ENCODE data around the gene SCLY. TPM values are rescaled to one million over a fixed set of nuclear protein-coding genes. Genes with fewer than 3 reads are reported as not detected.

Gene SCLY
- total and polyA plus RNA-seq, 2 of the 8 experiments (the other 6 are each of a cell fraction or from before 2014, with no cell fraction given), result 79.0 to 79.5 TPM

GRCh38 chr2:238107525-238108422 lies 47.0 kb downstream of the SCLY start:
- FAIRE-seq (no peak), DNase-seq (ENCODE audit: low read depth in 1 of 2, low spot score in 2 of 2) (peak in 1 of 2 experiments; percentile 52)
- WGBS, 2 experiments (ENCODE audit: extremely low coverage in 1 of 2, insufficient coverage in 1 of 2, insufficient read length in 1 of 2, insufficient replicate concordance in 2 of 2, low coverage in 1 of 2, low lambda C conversion rate in 2 of 2, missing lambda C conversion rate in 1 of 2), result 94% methylated on average over 28 of the region's 28 CpGs; no CpG with 5 or more reads in 1 of the 2 experiments
- ChIA-PET POLR2A (ENCODE audit: partially characterized antibody) (interaction anchor here (0.8 to 2.3 kb wide), 6 partner anchors 8 to 205 kb away, joined by 3 to 23 read pairs (median 4); partner anchors contain the start of genes ESPNL and SCLY), CTCF (ENCODE audit: partially characterized antibody) (interaction anchor here (1.0 to 5.0 kb wide), 7 partner anchors 9 to 536 kb away, joined by 3 to 24 read pairs (median 7); partner anchors contain the start of gene ESPNL)
- 0 out of 2 replicates have a peak overlapping the region, but pooled peaks have one; percentile 44 for H2BK5ac ChIP-seq (ENCODE audit: low read depth, low read length)
- H3K23me2 ChIP-seq (ENCODE audit: low read depth, low read length), result no peaks in the 10 kb centered on the region; the same call in 1 of the 2 replicates
- H3K4ac ChIP-seq (replicated peaks; ENCODE audit: insufficient read length, low read depth, low read length), result no peak overlapping the region
- no peak overlapping the region for H3K14ac ChIP-seq (ENCODE audit: insufficient read length)
- no peak overlapping the region for H2AFZ ChIP-seq (ENCODE audit: low read length)
- no peak overlapping the region; the same call in 1 of the 2 replicates for H3K18ac ChIP-seq (ENCODE audit: extremely low read depth, low read length)
- no peak overlapping the region for H2BK15ac ChIP-seq (ENCODE audit: low read length)
- H3K4me3 ChIP-seq (ENCODE audit: extremely low read depth in 1 of 4, insufficient read depth in 2 of 4, low read depth in 3 of 4, low read length in 4 of 4), result no peak overlapping the region
- no peak overlapping the region for H3K56ac ChIP-seq (replicated peaks; ENCODE audit: insufficient read length, low read depth, low read length)
- no peak overlapping the region for H3K4me2 ChIP-seq (ENCODE audit: insufficient read depth in 1 of 2, low read depth in 2 of 2, low read length in 2 of 2)
- H3K9me3 ChIP-seq (ENCODE audit: insufficient read depth in 2 of 2, low read depth in 1 of 2, low read length in 1 of 2), result no peaks in the 10 kb centered on the region
- no peak overlapping the region for H3K27ac ChIP-seq (ENCODE audit: low read depth, low read length)
- H3K4me1 ChIP-seq (replicated peaks in 1 of 4; ENCODE audit: control insufficient read depth in 3 of 4, insufficient read depth in 4 of 4, low read length in 3 of 4), result peaks cover 0 to 16% (median 7%) of the 10 kb centered on the region in 4 experiments; a peak in 6 of 7 replicates
- H3K23ac ChIP-seq (ENCODE audit: insufficient read length), result no peak overlapping the region
- H4K91ac ChIP-seq (replicated peaks; ENCODE audit: insufficient read length, low read length), result peak overlapping the region; percentile 78
- H4K20me1 ChIP-seq (replicated peaks in 1 of 2; ENCODE audit: control insufficient read depth in 1 of 2, insufficient read depth in 2 of 2, low read length in 2 of 2), result no peaks in the 10 kb centered on the region
- H2BK12ac ChIP-seq (ENCODE audit: low read depth, low read length), result peak overlapping the region; percentile 95; the same call in 1 of the 2 replicates
- H2AK5ac ChIP-seq (ENCODE audit: low read depth, low read length), result peak overlapping the region; percentile 60; the same call in 1 of the 2 replicates
- no peaks in the 10 kb centered on the region for H3K79me2 ChIP-seq (ENCODE audit: control insufficient read depth in 1 of 2, insufficient read depth in 2 of 2, low read length in 2 of 2)
- H3K9ac ChIP-seq (replicated peaks in 1 of 4; ENCODE audit: extremely low read depth in 1 of 4, low read depth in 3 of 4, low read length in 3 of 4), result no peak overlapping the region; a peak in 1 of 7 replicates
- no peak overlapping the region for H2BK120ac ChIP-seq (replicated peaks; ENCODE audit: low read depth, low read length)
- no peaks in the 10 kb centered on the region for H3K79me1 ChIP-seq (ENCODE audit: low read depth, low read length)
- H3K27me3 ChIP-seq (replicated peaks in 1 of 4; ENCODE audit: control insufficient read depth in 3 of 4, extremely low read depth in 1 of 4, insufficient read depth in 3 of 4, low read length in 3 of 4), result no peaks in the 10 kb centered on the region; a peak in 1 of 7 replicates
- H4K5ac ChIP-seq (ENCODE audit: insufficient read length, low read depth, low read length), result no peak overlapping the region
- no peaks in the 10 kb centered on the region for H3K36me3 ChIP-seq (ENCODE audit: control insufficient read depth in 2 of 4, insufficient read depth in 4 of 4, low read length in 3 of 4)
- H2BK20ac ChIP-seq (ENCODE audit: low read length), result no peak overlapping the region
- peak overlapping the region; percentile 72 for H4K8ac ChIP-seq (ENCODE audit: extremely low read depth, insufficient read depth, low read length)
- TF ChIP-seq RFX5 (IDR thresholded peaks at IDR 0.05; ENCODE audit: borderline replicate concordance, low read depth, low read length), result no peak
- TF ChIP-seq FOSL1 (IDR thresholded peaks at IDR 0.05; ENCODE audit: insufficient read depth, low read depth, low read length), result no peak
- no peak for TF ChIP-seq MAFK (IDR thresholded peaks at IDR 0.05; ENCODE audit: low read depth, low read length)
- TF ChIP-seq NANOG (IDR thresholded peaks at IDR 0.05; ENCODE audit: insufficient read depth, low read depth, low read length, poor library complexity, severe bottlenecking), result no peak
- TF ChIP-seq CTBP2 (IDR thresholded peaks at IDR 0.05; ENCODE audit: borderline replicate concordance, insufficient read depth, insufficient read length, low read length), result no peak
- no peak for TF ChIP-seq ATF3 (IDR thresholded peaks at IDR 0.05; ENCODE audit: insufficient read depth, low read depth, low read length)
- no peak for TF ChIP-seq BACH1 (IDR thresholded peaks at IDR 0.05; ENCODE audit: low read length)
- no peak for TF ChIP-seq TAF1 (IDR thresholded peaks at IDR 0.05; ENCODE audit: low read depth, low read length)
- no peak for TF ChIP-seq NRF1 (IDR thresholded peaks at IDR 0.05; ENCODE audit: low read depth, low read length)
- no peak for TF ChIP-seq KDM4A (IDR thresholded peaks at IDR 0.05; ENCODE audit: low read depth, low read length, severe bottlenecking)
